ENCODE data around the gene PLCL1. TPM values are rescaled to one million over a fixed set of nuclear protein-coding genes. Genes with fewer than 3 reads are reported as not detected.

Gene PLCL1
- total RNA-seq, 4 donors from 2014 or later: 6.6 to 10.0 (median 7.9) TPM

DNA sequence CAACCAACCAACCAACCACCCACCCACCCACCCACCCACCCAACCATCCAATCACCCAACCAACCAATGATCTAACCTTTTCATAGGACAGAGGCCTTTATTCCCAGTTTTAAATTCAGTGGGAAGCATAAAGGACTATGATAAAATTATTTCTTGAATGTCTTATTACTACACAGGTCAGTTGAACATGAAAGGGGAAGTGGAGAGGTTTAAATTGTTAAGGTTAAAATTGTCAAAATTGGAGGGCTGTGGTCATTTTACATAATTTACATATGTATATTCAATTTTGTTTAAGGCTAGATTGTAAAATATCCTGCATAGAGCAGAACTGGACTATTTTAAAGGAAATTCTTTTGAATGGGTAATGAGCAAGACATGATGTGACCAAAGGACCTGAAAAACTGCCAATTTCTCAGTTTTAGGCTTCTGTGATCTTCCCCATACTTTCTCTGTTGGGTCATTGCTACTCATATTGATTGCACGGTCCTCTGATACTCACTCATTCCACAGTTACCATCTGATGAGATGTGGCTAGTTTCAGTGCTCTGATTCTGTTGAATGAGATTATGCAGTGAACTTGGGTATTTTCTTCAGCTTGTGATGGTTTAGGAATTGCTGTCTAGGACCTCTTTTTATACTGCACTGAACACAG, 127.4 kb downstream of the PLCL1 start:
- Histone ChIP-seq H3K27ac (no peak overlapping the region), H3K27me3 (no peaks in the 10 kb centered on the region), H3K36me3 (no peaks in the 10 kb centered on the region), H3K9me3 (no peaks in the 10 kb centered on the region), H3K4me3 (no peak overlapping the region), H3K4me1 (peaks cover 0 to 5% (median 0%) of the 10 kb centered on the region in 4 donors)
- TF ChIP-seq EP300 (IDR thresholded peaks at IDR 0.05): no peak
- TF ChIP-seq, protein P1, sequence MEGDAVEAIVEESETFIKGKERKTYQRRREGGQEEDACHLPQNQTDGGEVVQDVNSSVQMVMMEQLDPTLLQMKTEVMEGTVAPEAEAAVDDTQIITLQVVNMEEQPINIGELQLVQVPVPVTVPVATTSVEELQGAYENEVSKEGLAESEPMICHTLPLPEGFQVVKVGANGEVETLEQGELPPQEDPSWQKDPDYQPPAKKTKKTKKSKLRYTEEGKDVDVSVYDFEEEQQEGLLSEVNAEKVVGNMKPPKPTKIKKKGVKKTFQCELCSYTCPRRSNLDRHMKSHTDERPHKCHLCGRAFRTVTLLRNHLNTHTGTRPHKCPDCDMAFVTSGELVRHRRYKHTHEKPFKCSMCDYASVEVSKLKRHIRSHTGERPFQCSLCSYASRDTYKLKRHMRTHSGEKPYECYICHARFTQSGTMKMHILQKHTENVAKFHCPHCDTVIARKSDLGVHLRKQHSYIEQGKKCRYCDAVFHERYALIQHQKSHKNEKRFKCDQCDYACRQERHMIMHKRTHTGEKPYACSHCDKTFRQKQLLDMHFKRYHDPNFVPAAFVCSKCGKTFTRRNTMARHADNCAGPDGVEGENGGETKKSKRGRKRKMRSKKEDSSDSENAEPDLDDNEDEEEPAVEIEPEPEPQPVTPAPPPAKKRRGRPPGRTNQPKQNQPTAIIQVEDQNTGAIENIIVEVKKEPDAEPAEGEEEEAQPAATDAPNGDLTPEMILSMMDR (IDR thresholded peaks at IDR 0.05): no peak
- TF ChIP-seq POLR2A (IDR thresholded peaks at IDR 0.05): no peak
- no peak for DNase-seq (ENCODE audit: low spot score in 2 of 2)
- WGBS, 2 donors: 62 to 64% methylated on average over 1 of the region's 1 CpG

DNA sequence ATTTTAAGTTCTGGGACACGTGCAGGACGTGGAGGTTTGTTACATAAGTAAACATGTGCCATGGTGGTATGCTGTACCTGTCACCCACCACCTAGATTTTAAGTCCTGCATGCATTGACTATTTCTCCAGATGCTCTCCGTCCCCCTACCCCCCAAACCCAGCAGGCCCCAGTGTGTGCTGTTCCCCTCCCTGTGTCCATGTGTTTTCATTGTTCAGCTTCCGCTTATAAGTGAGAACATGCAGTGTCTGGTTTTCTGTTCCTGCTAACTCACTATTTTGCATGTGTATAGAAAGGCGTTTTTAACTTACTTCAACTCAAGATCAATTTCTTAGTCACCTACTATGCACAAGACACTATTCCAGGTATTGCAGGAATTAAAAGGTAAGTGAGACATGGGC, 128.0 kb downstream of the PLCL1 start:
- no peak for TF ChIP-seq POLR2A (IDR thresholded peaks at IDR 0.05)
- TF ChIP-seq EP300 (IDR thresholded peaks at IDR 0.05): no peak
- TF ChIP-seq, protein P1 (IDR thresholded peaks at IDR 0.05): no peak
- WGBS, 2 donors: 93 to 98% methylated on average over 5 of the region's 5 CpGs
- Histone ChIP-seq H3K9me3 (no peaks in the 10 kb centered on the region), H3K4me3 (no peak overlapping the region), H3K27ac (no peak overlapping the region), H3K36me3 (no peaks in the 10 kb centered on the region), H3K4me1 (peaks cover 0 to 3% (median 0%) of the 10 kb centered on the region in 4 donors), H3K27me3 (no peaks in the 10 kb centered on the region)
- no peak for DNase-seq (ENCODE audit: low spot score in 2 of 2)

DNA sequence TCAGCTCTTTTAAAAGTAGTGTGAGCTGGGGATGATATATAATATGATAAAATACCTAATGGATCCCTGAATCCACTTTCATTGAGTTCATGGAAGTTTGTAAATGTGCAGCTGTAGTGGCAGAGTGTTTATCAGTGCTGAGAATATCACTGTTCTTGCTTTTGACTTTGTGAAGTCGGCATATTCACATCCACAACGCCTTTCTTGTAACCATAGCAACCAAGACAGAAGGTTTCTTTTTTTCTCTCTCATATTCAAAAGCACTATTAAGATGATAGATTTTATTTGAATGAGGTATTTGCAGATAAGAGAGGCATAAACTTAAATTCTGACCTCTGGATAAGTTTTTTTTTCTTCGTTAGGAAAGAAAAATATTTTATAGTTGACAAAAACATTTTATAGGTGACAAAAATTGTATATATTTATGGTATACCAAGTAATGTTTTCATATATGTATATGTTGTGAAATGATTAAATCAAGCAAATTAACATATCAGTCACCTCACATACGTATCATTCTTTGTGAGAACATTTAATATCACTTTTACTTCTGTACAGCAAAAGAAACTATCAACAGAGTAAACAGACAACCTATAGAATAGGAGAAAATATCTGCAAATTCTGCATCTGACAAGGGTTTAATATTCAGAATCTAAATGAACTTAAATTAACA, 130.0 kb downstream of the PLCL1 start:
- no peak for DNase-seq (ENCODE audit: low spot score in 2 of 2)
- Histone ChIP-seq H3K9me3 (no peaks in the 10 kb centered on the region), H3K36me3 (no peaks in the 10 kb centered on the region), H3K27me3 (no peaks in the 10 kb centered on the region), H3K4me3 (no peak overlapping the region), H3K4me1 (no peaks in the 10 kb centered on the region), H3K27ac (no peak overlapping the region)
- 45 to 48% methylated on average over 4 of the region's 4 CpGs for WGBS, 2 donors
- TF ChIP-seq POLR2A (IDR thresholded peaks at IDR 0.05) (no peak), EP300 (IDR thresholded peaks at IDR 0.05) (no peak)

DNA sequence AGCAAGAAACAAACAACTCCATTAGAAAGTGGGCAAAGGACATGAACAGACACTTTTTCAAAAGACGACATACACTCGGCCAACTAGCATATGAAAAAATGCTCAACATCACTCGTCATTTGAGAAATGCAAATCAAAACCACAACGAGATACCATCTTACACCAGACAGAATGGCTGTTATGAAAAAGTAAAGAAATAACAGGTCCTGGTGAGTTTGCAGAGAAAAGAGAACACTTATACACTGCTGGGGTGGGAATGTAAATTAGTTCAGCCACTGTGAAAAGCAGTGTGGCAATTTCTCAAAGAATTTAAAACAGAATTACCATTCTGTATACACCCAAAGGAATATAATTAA, 130.5 kb downstream of the PLCL1 start:
- no peaks in the 10 kb centered on the region for H3K27me3 ChIP-seq
- no peak overlapping the region for H3K27ac ChIP-seq
- TF ChIP-seq EP300 (IDR thresholded peaks at IDR 0.05) (no peak), POLR2A (IDR thresholded peaks at IDR 0.05) (no peak)
- no peak for DNase-seq (ENCODE audit: low spot score in 2 of 2)
- H3K9me3 ChIP-seq: no peaks in the 10 kb centered on the region
- no peaks in the 10 kb centered on the region for H3K36me3 ChIP-seq
- WGBS, 2 donors: 79% methylated on average over 4 of the region's 4 CpGs
- H3K4me1 ChIP-seq: no peaks in the 10 kb centered on the region
- H3K4me3 ChIP-seq: no peak overlapping the region

DNA sequence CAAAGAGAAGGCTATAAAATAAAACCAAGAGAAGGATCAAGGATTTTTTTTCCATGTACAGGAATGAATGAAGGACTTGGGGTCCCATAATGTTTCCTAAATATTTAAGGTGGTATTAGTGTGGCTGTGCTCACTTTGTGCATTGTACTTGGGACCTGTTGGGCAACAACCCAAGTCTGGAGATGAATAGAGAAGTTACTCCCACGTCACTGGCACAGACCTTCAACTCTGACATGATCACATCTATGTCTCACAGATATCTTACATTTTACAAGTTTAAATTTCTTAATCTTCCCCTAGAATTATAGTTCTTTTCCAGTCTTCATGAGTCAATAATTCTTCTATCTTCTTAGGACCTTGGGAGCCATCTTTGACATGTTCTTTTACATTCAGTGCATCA, 133.4 kb downstream of the PLCL1 start:
- Histone ChIP-seq H3K27me3 (no peaks in the 10 kb centered on the region), H3K36me3 (no peaks in the 10 kb centered on the region), H3K27ac (no peak overlapping the region), H3K4me1 (no peaks in the 10 kb centered on the region), H3K9me3 (no peaks in the 10 kb centered on the region), H3K4me3 (no peak overlapping the region)
- WGBS, 2 donors: 73 to 79% methylated on average over 1 of the region's 1 CpG
- no peak for DNase-seq (ENCODE audit: low spot score in 2 of 2)
- TF ChIP-seq, protein P1 (IDR thresholded peaks at IDR 0.05): no peak
- no peak for TF ChIP-seq EP300 (IDR thresholded peaks at IDR 0.05)
- TF ChIP-seq POLR2A (IDR thresholded peaks at IDR 0.05): no peak

DNA sequence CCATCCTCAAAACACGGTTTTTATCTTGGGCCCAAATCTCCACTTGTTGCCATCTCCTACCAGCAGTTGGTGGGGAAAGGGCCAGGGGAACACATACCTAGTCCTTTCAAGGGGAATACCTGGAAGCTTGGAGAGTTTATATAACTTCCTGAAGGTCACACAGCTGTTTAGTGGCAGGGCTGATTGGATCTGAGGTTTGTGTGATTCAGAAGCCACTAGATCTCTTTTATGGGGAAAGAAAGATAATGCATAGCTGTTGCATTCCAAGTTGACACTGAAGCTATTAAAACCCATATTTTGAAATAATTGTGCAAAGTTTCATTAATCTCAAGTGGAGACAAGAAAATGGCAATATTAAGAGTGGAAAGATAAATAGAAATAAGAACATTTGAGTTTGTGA, 134.2 kb downstream of the PLCL1 start:
- Histone ChIP-seq H3K4me3 (no peak overlapping the region), H3K27ac (no peak overlapping the region), H3K27me3 (no peaks in the 10 kb centered on the region), H3K9me3 (no peaks in the 10 kb centered on the region), H3K36me3 (no peaks in the 10 kb centered on the region), H3K4me1 (no peaks in the 10 kb centered on the region)
- TF ChIP-seq POLR2A (IDR thresholded peaks at IDR 0.05): no peak
- TF ChIP-seq, protein P1 (IDR thresholded peaks at IDR 0.05): no peak
- no peak for TF ChIP-seq EP300 (IDR thresholded peaks at IDR 0.05)
- 95 to 96% methylated on average over 1 of the region's 1 CpG for WGBS, 2 donors
- DNase-seq (ENCODE audit: low spot score in 2 of 2): no peak
